GM23248 (cell line): ENCODE results near the gene STAP2. TPM values are rescaled to one million over a fixed set of nuclear protein-coding genes. Genes with fewer than 3 reads are reported as not detected.

Source experiments
- DNase-seq: peaks from one replicate; pipeline ENCODE4 v3.0.0-alpha.2; 2015
- H2AFZ ChIP-seq: fragments of 200-600 bp; sonication (generic); 2 replicates; pipeline ENCODE4 v1.6.1; 2016; ENCODE audit warnings: antibody characterized with exemption
- H3F3A ChIP-seq: fragments of 200-600 bp; sonication (generic); 2 replicates; pipeline ENCODE4 v1.6.1; 2016; ENCODE audit warnings: mild to moderate bottlenecking, antibody characterized with exemption, mixed run types; ENCODE audit not compliant: insufficient read depth
- H3K27ac ChIP-seq: fragments of 200-600 bp; sonication (generic); 2 replicates; pipeline ENCODE4 v1.5.1; 2016; ENCODE audit warnings: mild to moderate bottlenecking
- H3K27me3 ChIP-seq: fragments of 200-600 bp; sonication (generic); replicated peaks from 2 replicates; pipeline ENCODE4 v1.6.1; 2016; ENCODE audit warnings: mild to moderate bottlenecking; ENCODE audit not compliant: insufficient read depth
- H3K36me3 ChIP-seq: fragments of 200-600 bp; sonication (generic); 2 replicates; pipeline ENCODE4 v1.6.1; 2016; ENCODE audit warnings: low read depth, mild to moderate bottlenecking
- H3K4me1 ChIP-seq: fragments of 200-600 bp; sonication (generic); 2 replicates; pipeline ENCODE4 v1.6.1; 2016; ENCODE audit warnings: mild to moderate bottlenecking; ENCODE audit not compliant: insufficient read depth
- H3K4me2 ChIP-seq: fragments of 200-600 bp; sonication (generic); one replicate; pipeline ENCODE4 v1.6.1; 2016; ENCODE audit warnings: mild to moderate bottlenecking; ENCODE audit not compliant: unreplicated experiment
- H3K4me3 ChIP-seq: fragments of 200-600 bp; sonication (generic); 2 replicates; pipeline ENCODE4 v1.5.1; 2016; ENCODE audit warnings: mild to moderate bottlenecking
- H3K79me2 ChIP-seq: fragments of 200-600 bp; sonication (generic); 2 replicates; pipeline ENCODE4 v1.6.1; 2016; ENCODE audit warnings: mild to moderate bottlenecking; ENCODE audit not compliant: insufficient read depth
- H3K9ac ChIP-seq: fragments of 200-600 bp; sonication (generic); 2 replicates; pipeline ENCODE4 v1.6.1; 2016; ENCODE audit warnings: mild to moderate bottlenecking
- H3K9me2 ChIP-seq: fragments of 200-600 bp; sonication (generic); 2 replicates; pipeline ENCODE4 v1.6.1; 2016; ENCODE audit warnings: mixed run types, mild to moderate bottlenecking, moderate library complexity; ENCODE audit not compliant: insufficient read depth
- H3K9me3 ChIP-seq: fragments of 200-600 bp; sonication (generic); one replicate; pipeline ENCODE4 v1.6.1; 2017; ENCODE audit warnings: low read depth
- H4K20me1 ChIP-seq: fragments of 200-600 bp; sonication (generic); 2 replicates; pipeline ENCODE4 v1.6.0; 2016; ENCODE audit not compliant: insufficient read depth
- EZH2 ChIP-seq: fragments of 200-600 bp; sonication (generic); IDR thresholded peaks from 2 replicates; pipeline ENCODE4 v1.6.1; 2018; ENCODE audit warnings: antibody characterized with exemption, mild to moderate bottlenecking; ENCODE audit not compliant: insufficient read depth, poor library complexity, severe bottlenecking
- EZH2phosphoT487 ChIP-seq: fragments of 200-600 bp; sonication (generic); IDR thresholded peaks from 2 replicates; pipeline ENCODE4 v1.6.1; 2018; ENCODE audit warnings: antibody characterized with exemption, moderate library complexity, mild to moderate bottlenecking, low read depth; ENCODE audit not compliant: insufficient read depth
- WGBS, 2 experiments: methylation state at CpG; one replicate each; pipeline ENCODE4 v1.1.6; 2015 to 2017; ENCODE audit warnings: low lambda C conversion rate in 2 of 2, low coverage in 1 of 2; ENCODE audit errors: missing lambda C conversion rate in 2 of 2; 5-methylcytosine and 5-hydroxymethylcytosine counted together
- in situ Hi-C: fragments of 300-500 bp; cut with MboI; formaldehyde crosslinking; loops from 2 replicates; pipeline ENCODE4 v1.15.0; 2020
- polyA plus RNA-seq: library from polyadenylated mRNA; unstranded; fragments of >200 nt; fragmentation: Nextera tagmentation; extraction: Ambion mirVana; gene quantifications from 2 replicates; pipeline ENCODE4 v1.2.1, GENCODE V29; 2016
- total RNA-seq: library from RNA; depleted of rRNA; stranded (reverse); fragments of >200 nt; shearing (Covaris generic); gene quantifications from 2 replicates; pipeline ENCODE4 v1.2.3, GENCODE V29; 2014

Gene STAP2
- total and polyA plus RNA-seq, 2 experiments from 2014 or later, result 1.7 to 1.8 TPM

DNA sequence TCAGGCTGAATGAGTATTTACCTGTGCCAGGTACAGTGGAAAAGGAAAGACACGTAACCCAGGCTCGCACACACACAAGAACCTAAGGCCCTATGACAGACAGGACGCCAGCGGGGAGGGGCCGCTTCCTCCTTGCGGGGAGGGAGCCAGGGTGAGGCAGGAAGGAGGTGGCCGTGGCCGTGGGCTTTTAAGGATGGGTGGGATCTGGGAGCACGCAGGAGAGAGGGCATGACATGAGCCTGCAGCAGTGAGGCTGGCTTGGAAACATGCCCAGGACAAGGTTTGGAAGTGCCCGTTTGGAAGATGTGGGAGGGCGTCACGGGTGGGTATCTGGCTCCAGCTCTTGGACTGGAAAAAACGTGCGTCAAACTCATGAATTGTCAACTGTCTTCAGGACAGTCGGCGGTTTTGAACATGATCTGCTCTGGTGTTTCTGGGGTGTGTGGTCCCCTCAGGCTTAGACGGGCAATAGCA is 41.7 kb upstream of the STAP2 start:
- H3F3A ChIP-seq, result peaks cover 21% of the 10 kb centered on the region
- peak overlapping the region; percentile 30; the same call in 1 of the 2 replicates for H3K27ac ChIP-seq
- WGBS, 2 experiments, result 34 to 45% methylated on average over 15 to 17 of the region's 17 CpGs
- peaks cover 100% of the 10 kb centered on the region for H3K79me2 ChIP-seq
- peaks cover 26% of the 10 kb centered on the region for H3K4me1 ChIP-seq
- no peak overlapping the region for H3K4me3 ChIP-seq
- no peaks in the 10 kb centered on the region; the same call in 1 of the 2 replicates for H3K36me3 ChIP-seq
- no peak overlapping the region for H3K4me2 ChIP-seq
- no peaks in the 10 kb centered on the region for H3K9me3 ChIP-seq
- H3K9ac ChIP-seq, result no peak overlapping the region
- H3K27me3 ChIP-seq, result no peaks in the 10 kb centered on the region
- in situ Hi-C loops, result no loop called here
- peak; percentile 47 for DNase-seq
- no peak overlapping the region for H2AFZ ChIP-seq
- H3K9me2 ChIP-seq, result no peaks in the 10 kb centered on the region
- no peaks in the 10 kb centered on the region; the same call in 1 of the 2 replicates for H4K20me1 ChIP-seq
- TF ChIP-seq EZH2 (no peak), EZH2phosphoT487 (no peak)

DNA sequence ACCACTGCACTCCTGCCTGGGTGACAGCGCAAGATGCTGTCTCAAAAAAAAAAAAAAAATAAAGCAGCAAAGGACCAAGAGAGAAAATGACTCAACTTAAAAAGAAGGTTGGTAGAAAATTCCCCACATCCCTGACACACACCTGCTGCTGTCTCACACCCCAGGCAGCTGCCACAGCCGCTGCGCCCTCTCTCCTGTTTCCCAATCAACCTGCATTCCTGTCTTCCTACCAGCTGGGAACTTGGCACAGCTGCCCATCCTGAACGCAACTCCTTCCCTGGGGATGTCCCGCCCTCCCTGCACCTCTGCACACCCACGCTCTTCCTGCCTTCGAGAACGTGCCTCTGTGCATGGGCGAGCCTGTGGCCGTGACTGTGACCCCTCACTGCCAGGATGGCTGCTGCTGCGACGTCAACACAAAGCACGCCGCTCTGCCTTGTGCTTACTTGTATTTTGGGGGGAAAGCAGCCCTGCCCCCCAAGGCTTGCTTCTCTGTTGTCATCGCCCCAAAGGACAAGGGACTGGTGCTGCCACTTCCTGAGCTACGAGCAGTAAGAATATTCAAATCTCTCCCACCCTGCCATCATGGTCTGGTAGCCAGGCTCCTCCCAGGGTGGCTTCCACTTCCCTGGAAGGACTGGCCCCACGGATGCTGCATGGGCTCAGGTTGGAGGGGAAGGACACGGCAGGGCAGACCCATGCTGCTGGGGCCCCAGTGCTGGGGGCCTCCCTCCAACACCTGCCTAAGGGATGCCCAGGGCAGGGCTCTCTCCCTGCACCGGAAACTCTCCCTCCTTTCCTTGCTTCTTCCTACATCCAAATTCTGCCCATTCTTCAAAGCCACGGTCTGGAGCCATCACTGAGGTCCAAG is 41.0 kb upstream of the STAP2 start:
- H3K27ac ChIP-seq, result no peak overlapping the region
- H3K79me2 ChIP-seq, result peaks cover 98% of the 10 kb centered on the region
- H3K9me2 ChIP-seq, result no peaks in the 10 kb centered on the region
- in situ Hi-C loops, result no loop called here
- H3K36me3 ChIP-seq, result no peaks in the 10 kb centered on the region; the same call in 1 of the 2 replicates
- no peaks in the 10 kb centered on the region; the same call in 1 of the 2 replicates for H4K20me1 ChIP-seq
- no peak overlapping the region for H3K4me2 ChIP-seq
- WGBS, 2 experiments, result 78 to 85% methylated on average over 19 to 20 of the region's 20 CpGs
- no peak overlapping the region for H2AFZ ChIP-seq
- no peak overlapping the region for H3K9ac ChIP-seq
- peak; percentile 45 for DNase-seq
- no peaks in the 10 kb centered on the region for H3K27me3 ChIP-seq
- peaks cover 26% of the 10 kb centered on the region for H3F3A ChIP-seq
- TF ChIP-seq EZH2phosphoT487 (no peak), EZH2 (no peak)
- no peaks in the 10 kb centered on the region for H3K9me3 ChIP-seq
- H3K4me1 ChIP-seq, result peaks cover 32% of the 10 kb centered on the region
- no peak overlapping the region for H3K4me3 ChIP-seq

DNA sequence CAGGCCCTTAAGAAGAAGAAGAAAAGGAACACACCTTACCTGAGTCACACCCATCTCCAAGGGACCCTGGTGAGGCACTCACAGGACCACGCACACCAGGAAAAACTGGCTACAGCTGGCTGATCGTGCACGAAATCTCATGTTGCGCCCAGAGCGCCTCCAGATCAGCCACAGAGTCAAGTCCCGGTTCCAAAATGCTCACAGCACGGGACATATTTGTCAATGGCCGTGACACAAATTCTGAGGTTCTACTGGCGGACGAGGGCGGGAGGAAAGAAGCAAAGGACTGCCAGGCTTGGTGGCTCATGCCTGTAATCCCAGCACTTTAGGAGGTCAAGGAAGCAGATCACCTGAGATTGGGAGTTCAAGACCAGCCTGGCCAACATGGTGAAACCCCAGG is 40.3 kb upstream of the STAP2 start:
- TF ChIP-seq EZH2, result no peak
- TF ChIP-seq EZH2phosphoT487, result no peak
- Histone ChIP-seq H3K4me2 (no peak overlapping the region), H2AFZ (no peak overlapping the region), H3K4me1 (peaks cover 38% of the 10 kb centered on the region), H3K27ac (no peak overlapping the region), H3K9ac (no peak overlapping the region), H3K9me2 (no peaks in the 10 kb centered on the region), H3K4me3 (no peak overlapping the region), H3K79me2 (peaks cover 91% of the 10 kb centered on the region), H4K20me1 (no peaks in the 10 kb centered on the region; the same call in 1 of the 2 replicates), H3K9me3 (no peaks in the 10 kb centered on the region), H3K36me3 (no peaks in the 10 kb centered on the region), H3K27me3 (no peaks in the 10 kb centered on the region), H3F3A (peaks cover 31% of the 10 kb centered on the region)
- in situ Hi-C loops, result no loop called here
- WGBS, 2 experiments, result 77 to 82% methylated on average over 11 of the region's 11 CpGs
- DNase-seq, result no peak

DNA sequence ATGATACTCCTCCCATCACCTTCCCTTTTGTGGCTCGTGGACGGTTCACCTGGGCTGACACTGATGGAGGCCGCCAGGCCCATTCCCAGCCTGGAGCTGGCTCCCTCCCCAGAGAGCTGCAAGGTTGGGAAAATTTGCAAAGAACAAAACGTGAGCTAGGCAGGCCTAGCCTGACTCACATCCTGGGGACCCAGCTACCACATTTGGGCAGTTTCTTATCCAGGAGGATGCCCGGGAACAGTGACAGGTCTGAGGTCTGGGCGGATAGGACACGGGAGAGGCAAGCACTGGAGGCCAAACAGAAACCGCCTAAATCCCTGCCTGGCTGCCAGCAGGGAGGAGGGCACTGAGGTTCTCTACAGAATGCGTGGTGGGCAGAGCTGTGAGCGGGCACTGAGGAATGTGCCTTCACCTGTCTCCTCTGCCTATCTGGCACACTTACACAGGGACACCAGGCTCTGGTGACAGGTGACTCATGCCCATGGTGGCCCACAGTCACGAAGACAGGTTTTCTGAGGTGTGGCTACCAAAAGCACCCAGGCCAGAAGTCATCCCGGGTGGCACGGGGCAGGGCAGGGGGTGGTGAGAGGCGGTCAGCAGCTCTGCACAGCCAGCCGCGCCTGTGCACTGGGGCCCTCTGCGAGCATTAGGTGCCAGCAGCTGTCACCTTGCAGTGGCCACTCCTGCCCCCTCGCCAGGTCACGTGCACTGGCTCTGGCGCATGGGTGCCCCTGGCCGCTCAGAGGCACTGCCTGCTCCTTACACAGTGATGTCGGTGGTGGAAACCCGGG is 38.6 kb upstream of the STAP2 start:
- H3K9ac ChIP-seq, result peak overlapping the region; percentile 41; the same call in 1 of the 2 replicates
- in situ Hi-C loops, result no loop called here
- no peaks in the 10 kb centered on the region for H3K9me3 ChIP-seq
- peak overlapping the region; percentile 97 for H3K27ac ChIP-seq
- DNase-seq, result peak; percentile 69
- peaks cover 88% of the 10 kb centered on the region for H3K79me2 ChIP-seq
- TF ChIP-seq EZH2phosphoT487, result no peak
- no peak for TF ChIP-seq EZH2
- H3K27me3 ChIP-seq, result no peaks in the 10 kb centered on the region
- H3F3A ChIP-seq, result peaks cover 37% of the 10 kb centered on the region
- no peaks in the 10 kb centered on the region for H3K9me2 ChIP-seq
- H2AFZ ChIP-seq, result no peak overlapping the region
- no peaks in the 10 kb centered on the region for H3K36me3 ChIP-seq
- no peak overlapping the region for H3K4me3 ChIP-seq
- WGBS, 2 experiments, result 51 to 54% methylated on average over 20 to 23 of the region's 23 CpGs
- peak overlapping the region; percentile 22 for H3K4me2 ChIP-seq
- peaks cover 55% of the 10 kb centered on the region for H3K4me1 ChIP-seq
- H4K20me1 ChIP-seq, result no peaks in the 10 kb centered on the region; the same call in 1 of the 2 replicates
